G401.6 (cell line): ENCODE data around the gene CCNJ.

ENCODE experiments used
- FAIRE-seq: peaks from 2 replicates; lab custom pipeline; 2012; peaks lifted over from hg19 to GRCh38; lab: Jason Lieb, UNC

The CCNJ gene

GRCh38 chr10:96061232-96061631 lies 17.8 kb downstream of the CCNJ start:
- FAIRE-seq, result no peak

- no peak for FAIRE-seq
Observed at GRCh38 chr10:96072674-96073073, 29.3 kb downstream of the CCNJ start.

- FAIRE-seq, result no peak
Observed at GRCh38 chr10:96073722-96074121, 30.3 kb downstream of the CCNJ start.

- FAIRE-seq, result no peak
Observed at GRCh38 chr10:96074776-96075175, 31.4 kb downstream of the CCNJ start.

GRCh38 chr10:96075977-96076376 lies 32.6 kb downstream of the CCNJ start:
- no peak for FAIRE-seq

GRCh38 chr10:96077156-96077555 lies 33.8 kb downstream of the CCNJ start:
- FAIRE-seq, result no peak

GRCh38 chr10:96082153-96082552 lies 38.8 kb downstream of the CCNJ start:
- no peak for FAIRE-seq

- FAIRE-seq, result no peak
Observed at GRCh38 chr10:96082748-96083147, 39.4 kb downstream of the CCNJ start.

GRCh38 chr10:96089116-96089515 lies 45.7 kb downstream of the CCNJ start:
- peak; percentile 71 for FAIRE-seq

GRCh38 chr10:96089670-96090462 lies 46.5 kb downstream of the CCNJ start:
- FAIRE-seq, result peak; percentile 69

GRCh38 chr10:96090463-96090800 lies 47.0 kb downstream of the CCNJ start:
- no peak for FAIRE-seq

GRCh38 chr10:96092999-96093767 lies 49.8 kb downstream of the CCNJ start:
- no peak for FAIRE-seq

- FAIRE-seq, result no peak
Observed at GRCh38 chr10:96093948-96094347, 50.6 kb downstream of the CCNJ start.

GRCh38 chr10:96096958-96097357 lies 53.6 kb downstream of the CCNJ start:
- no peak for FAIRE-seq

- FAIRE-seq, result no peak
Observed at GRCh38 chr10:96097865-96098264, 54.5 kb downstream of the CCNJ start.

- FAIRE-seq, result no peak
Observed at GRCh38 chr10:96107623-96108038, 64.2 kb downstream of the CCNJ start.
